Measurements from ENCODE around the gene GABBR2.

The GABBR2 gene

GRCh38 chr9:98690686-98691085 is 18.0 kb downstream of the GABBR2 start:
- Histone ChIP-seq H3F3A (ENCODE audit: insufficient read depth, low read length) (no peaks in the 10 kb centered on the region), H3K9me2 (replicated peaks; ENCODE audit: insufficient read depth, low read length) (no peaks in the 10 kb centered on the region), H3K36me3 (replicated peaks; ENCODE audit: insufficient read depth, low read length) (no peaks in the 10 kb centered on the region), H3K9ac (ENCODE audit: low read length) (no peak overlapping the region), H3K4me3 (ENCODE audit: low read length) (no peak overlapping the region), H3K4me2 (ENCODE audit: low read depth, low read length) (no peak overlapping the region), H3K4me1 (ENCODE audit: low read length) (no peaks in the 10 kb centered on the region), H3K79me2 (ENCODE audit: low read length) (no peaks in the 10 kb centered on the region), H3K27me3 (replicated peaks; ENCODE audit: insufficient read depth, low read length) (no peaks in the 10 kb centered on the region), H2AFZ (ENCODE audit: low read length) (no peak overlapping the region), H4K20me1 (ENCODE audit: insufficient read depth, low read length) (no peaks in the 10 kb centered on the region), H3K27ac (ENCODE audit: low read length) (no peak overlapping the region), H3K9me3 (replicated peaks; ENCODE audit: insufficient read depth, low read length) (no peaks in the 10 kb centered on the region)
- no peak for DNase-seq
- TF ChIP-seq CTCF (IDR thresholded peaks at IDR 0.05; ENCODE audit: low read length) (no peak), EZH2phosphoT487 (IDR thresholded peaks at IDR 0.05; ENCODE audit: low read length) (no peak), EZH2 (optimal IDR thresholded peaks at IDR 0.05; ENCODE audit: low read depth, low read length) (no peak)

GRCh38 chr9:98688710-98689495 is 19.8 kb downstream of the GABBR2 start:
- TF ChIP-seq EZH2phosphoT487 (IDR thresholded peaks at IDR 0.05; ENCODE audit: low read length) (no peak), EZH2 (optimal IDR thresholded peaks at IDR 0.05; ENCODE audit: low read depth, low read length) (no peak), CTCF (IDR thresholded peaks at IDR 0.05; ENCODE audit: low read length) (no peak)
- Histone ChIP-seq H3K9me2 (replicated peaks; ENCODE audit: insufficient read depth, low read length) (no peaks in the 10 kb centered on the region), H3K9me3 (replicated peaks; ENCODE audit: insufficient read depth, low read length) (no peaks in the 10 kb centered on the region), H3K4me2 (ENCODE audit: low read depth, low read length) (no peak overlapping the region), H3K4me3 (ENCODE audit: low read length) (no peak overlapping the region), H3K36me3 (replicated peaks; ENCODE audit: insufficient read depth, low read length) (no peaks in the 10 kb centered on the region), H3K27ac (ENCODE audit: low read length) (no peak overlapping the region), H3K27me3 (replicated peaks; ENCODE audit: insufficient read depth, low read length) (no peaks in the 10 kb centered on the region), H3K79me2 (ENCODE audit: low read length) (no peaks in the 10 kb centered on the region), H4K20me1 (ENCODE audit: insufficient read depth, low read length) (no peaks in the 10 kb centered on the region), H3K4me1 (ENCODE audit: low read length) (no peaks in the 10 kb centered on the region), H3F3A (ENCODE audit: insufficient read depth, low read length) (no peaks in the 10 kb centered on the region), H3K9ac (ENCODE audit: low read length) (no peak overlapping the region), H2AFZ (ENCODE audit: low read length) (no peak overlapping the region)
- DNase-seq: no peak

- H3K9ac ChIP-seq (ENCODE audit: low read length): no peak overlapping the region
- no peaks in the 10 kb centered on the region for H3K9me2 ChIP-seq (replicated peaks; ENCODE audit: insufficient read depth, low read length)
- no peaks in the 10 kb centered on the region for H4K20me1 ChIP-seq (ENCODE audit: insufficient read depth, low read length)
- H3K4me1 ChIP-seq (ENCODE audit: low read length): no peaks in the 10 kb centered on the region
- no peak overlapping the region for H2AFZ ChIP-seq (ENCODE audit: low read length)
- TF ChIP-seq CTCF (IDR thresholded peaks at IDR 0.05; ENCODE audit: low read length): no peak
- no peak for TF ChIP-seq EZH2 (optimal IDR thresholded peaks at IDR 0.05; ENCODE audit: low read depth, low read length)
- TF ChIP-seq EZH2phosphoT487 (IDR thresholded peaks at IDR 0.05; ENCODE audit: low read length): no peak
- no peaks in the 10 kb centered on the region for H3K9me3 ChIP-seq (replicated peaks; ENCODE audit: insufficient read depth, low read length)
- H3K27ac ChIP-seq (ENCODE audit: low read length): no peak overlapping the region
- no peaks in the 10 kb centered on the region for H3K79me2 ChIP-seq (ENCODE audit: low read length)
- no peak overlapping the region for H3K4me3 ChIP-seq (ENCODE audit: low read length)
- no peak for DNase-seq
- H3K36me3 ChIP-seq (replicated peaks; ENCODE audit: insufficient read depth, low read length): no peaks in the 10 kb centered on the region
- no peak overlapping the region for H3K4me2 ChIP-seq (ENCODE audit: low read depth, low read length)
- H3K27me3 ChIP-seq (replicated peaks; ENCODE audit: insufficient read depth, low read length): no peaks in the 10 kb centered on the region
- no peaks in the 10 kb centered on the region for H3F3A ChIP-seq (ENCODE audit: insufficient read depth, low read length)
These were observed 20.8 kb downstream of the GABBR2 start for GRCh38 chr9:98687911-98688310.

Data from MM.1S (cell line).